IMR-90 (cell line): ENCODE results near the gene DCC. TPM values are rescaled to one million over a fixed set of nuclear protein-coding genes. Genes with fewer than 3 reads are reported as not detected.

Source experiments
- ATAC-seq: fragments of 200-7000 bp; cut with Tn5 transposase; 2 replicates; pipeline ENCODE4 v1.9.1; 2020; ENCODE audit warnings: low read depth, mild to moderate bottlenecking, moderate library complexity
- BruUV-seq: library from RNA; stranded (reverse); fragments of 400-500 nt; replicated peaks from 2 replicates; lab custom pipeline; 2021; lab: Mats Ljungman, UMichigan
- CTCF ChIA-PET: fragments of 300-600 bp; formaldehyde crosslinking; extraction: SDS; loops from one replicate; lab custom pipeline; 2021; ENCODE audit warnings: antibody characterized with exemption; lab: Yijun Ruan, JAX
- POLR2A ChIA-PET: fragments of 300-600 bp; sonication (Branson Sonifier 250); formaldehyde crosslinking; loops from one replicate; lab custom pipeline; 2022; ENCODE audit warnings: antibody characterized with exemption; ENCODE audit not compliant: unreplicated experiment; lab: Charles Lee
- DNase-seq: peaks from one replicate; pipeline ENCODE4 v3.0.0; 2013
- H2AFZ ChIP-seq: replicated peaks from 2 replicates; pipeline ENCODE3; 2013; ENCODE audit warnings: low read length, mild to moderate bottlenecking; ENCODE audit not compliant: poor library complexity
- H2AK5ac ChIP-seq: 2 replicates; pipeline ENCODE4 v1.6.1; 2013; ENCODE audit warnings: low read depth, low read length, inconsistent platforms
- H2AK9ac ChIP-seq: replicated peaks from 2 replicates; pipeline ENCODE3; 2013; ENCODE audit warnings: mild to moderate bottlenecking, low read depth, low read length, moderate library complexity; ENCODE audit not compliant: poor library complexity
- H2BK120ac ChIP-seq: 2 replicates; pipeline ENCODE4 v1.6.1; 2013; ENCODE audit warnings: low read depth, low read length, inconsistent platforms
- H2BK15ac ChIP-seq: 3 replicates; pipeline ENCODE4 v1.6.1; 2013; ENCODE audit warnings: low read depth, low read length, inconsistent platforms
- H2BK20ac ChIP-seq: 2 replicates; pipeline ENCODE4 v1.6.1; 2013; ENCODE audit warnings: low read depth, mild to moderate bottlenecking, inconsistent platforms, low read length, moderate library complexity
- H2BK5ac ChIP-seq: 2 replicates; pipeline ENCODE4 v1.6.1; 2013; ENCODE audit warnings: mild to moderate bottlenecking, low read depth, low read length, inconsistent platforms; ENCODE audit not compliant: poor library complexity, severe bottlenecking
- H3K14ac ChIP-seq: replicated peaks from 2 replicates; pipeline ENCODE4 v1.6.1; 2013; ENCODE audit warnings: low read depth, low read length, inconsistent platforms
- H3K18ac ChIP-seq: 2 replicates; pipeline ENCODE4 v1.6.1; 2013; ENCODE audit warnings: low read depth, low read length, control low read depth
- H3K23ac ChIP-seq: 2 replicates; pipeline ENCODE4 v1.6.1; 2013; ENCODE audit warnings: low read depth, low read length, inconsistent platforms
- H3K27ac ChIP-seq: 2 replicates; pipeline ENCODE4 v1.5.1; 2013; ENCODE audit warnings: mild to moderate bottlenecking, control low read depth, low read length; ENCODE audit not compliant: insufficient read depth
- H3K27me3 ChIP-seq: 2 replicates; pipeline ENCODE4 v1.6.1; 2013; ENCODE audit warnings: low read length; ENCODE audit not compliant: control insufficient read depth, insufficient read depth
- H3K36me3 ChIP-seq: 2 replicates; pipeline ENCODE4 v1.6.1; 2013; ENCODE audit warnings: low read length, mixed read lengths; ENCODE audit not compliant: control insufficient read depth, insufficient read depth
- H3K4ac ChIP-seq: 2 replicates; pipeline ENCODE4 v1.6.1; 2013; ENCODE audit warnings: low read depth, low read length, inconsistent platforms
- H3K4me1 ChIP-seq: 2 replicates; pipeline ENCODE4 v1.6.1; 2013; ENCODE audit warnings: low read length, mixed read lengths; ENCODE audit not compliant: control insufficient read depth, insufficient read depth
- H3K4me2 ChIP-seq: 2 replicates; pipeline ENCODE4 v1.6.1; 2013; ENCODE audit warnings: low read depth, mild to moderate bottlenecking, control low read depth, low read length, moderate library complexity
- H3K4me3 ChIP-seq: 2 replicates; pipeline ENCODE4 v1.5.1; 2013; ENCODE audit warnings: low read depth, mild to moderate bottlenecking, control low read depth, low read length, moderate library complexity; ENCODE audit not compliant: insufficient read depth
- H3K56ac ChIP-seq: 2 replicates; pipeline ENCODE4 v1.6.1; 2013; ENCODE audit warnings: low read length, inconsistent platforms; ENCODE audit not compliant: insufficient read depth; ENCODE audit errors: extremely low read depth
- H3K79me1 ChIP-seq, 2 experiments: 2 replicates each; pipeline ENCODE4 v1.6.1; 2013; ENCODE audit warnings: low read length in 2 of 2, inconsistent platforms in 1 of 2, low read depth in 1 of 2
- H3K9ac ChIP-seq: 2 replicates; pipeline ENCODE4 v1.6.1; 2013; ENCODE audit warnings: low read depth, low read length, control low read depth
- H3K9me1 ChIP-seq: 2 replicates; pipeline ENCODE4 v1.6.1; 2013; ENCODE audit warnings: low read length, inconsistent platforms; ENCODE audit not compliant: insufficient read depth
- H3K9me3 ChIP-seq: 2 replicates; pipeline ENCODE4 v1.6.1; 2013; ENCODE audit warnings: low read length; ENCODE audit not compliant: control insufficient read depth, insufficient read depth
- H4K20me1 ChIP-seq: 2 replicates; pipeline ENCODE4 v1.6.1; 2013; ENCODE audit warnings: low read length, inconsistent platforms; ENCODE audit not compliant: insufficient read depth
- H4K5ac ChIP-seq: 2 replicates; pipeline ENCODE4 v1.6.1; 2013; ENCODE audit warnings: mild to moderate bottlenecking, low read depth, low read length, control low read depth
- H4K8ac ChIP-seq, 2 experiments: 2 replicates each; pipeline ENCODE4 v1.6.1; 2013; ENCODE audit warnings: low read depth in 2 of 2, low read length in 2 of 2, control low read depth in 1 of 2, inconsistent platforms in 1 of 2
- H4K91ac ChIP-seq: 2 replicates; pipeline ENCODE4 v1.6.1; 2013; ENCODE audit warnings: low read depth, low read length, inconsistent platforms; ENCODE audit not compliant: insufficient read depth
- CEBPB ChIP-seq: IDR thresholded peaks from 2 replicates; pipeline ENCODE4 v1.6.1; 2012; ENCODE audit warnings: low read depth, low read length, improper control_type of control experiment
- CHD1 ChIP-seq: IDR thresholded peaks from 2 replicates; pipeline ENCODE4 v1.6.1; 2012; ENCODE audit warnings: low read depth, low read length, improper control_type of control experiment
- FOS ChIP-seq: fragments of 150-350 bp; IDR thresholded peaks from 2 replicates; pipeline ENCODE4 v1.6.1; 2016; ENCODE audit warnings: low read depth, low read length
- MAFK ChIP-seq: IDR thresholded peaks from 2 replicates; pipeline ENCODE4 v1.6.1; 2012; ENCODE audit warnings: low read depth, low read length, improper control_type of control experiment
- RFX5 ChIP-seq: IDR thresholded peaks from 2 replicates; pipeline ENCODE4 v1.8.0; 2012; ENCODE audit warnings: low read depth, mild to moderate bottlenecking, low read length, moderate library complexity
- dilution Hi-C: fragments of 300-500 bp; cut with HindIII; formaldehyde crosslinking; loops from one replicate; pipeline ENCODE4 v1.14.3; 2018; ENCODE audit warnings: low sequenced_read_pairs; ENCODE audit not compliant: unreplicated experiment
- in situ Hi-C: fragments of 300-500 bp; cut with MboI; formaldehyde crosslinking; loops from 3 replicates; pipeline ENCODE4 v1.14.3; 2019; ENCODE audit warnings: low sequenced_read_pairs, inconsistent platforms, mixed read lengths
- intact Hi-C: fragments of 100-400 bp; cut with micrococcal nuclease; formaldehyde crosslinking; loops from 2 replicates; pipeline ENCODE4 v1.10.0; 2022
- polyA plus RNA-seq, 3 experiments: library from polyadenylated mRNA; depleted of rRNA; stranded (reverse); fragments of >200 nt; gene quantifications; 2 replicates each; pipeline ENCODE4 v1.2.3, GENCODE V29; 2012; ENCODE audit warnings: low replicate concordance in 1 of 3
- total RNA-seq: library from RNA; depleted of rRNA; stranded (reverse); fragments of >200 nt; gene quantifications from 2 replicates; pipeline ENCODE4 v1.2.3, GENCODE V29; 2012

DCC gene
- total and polyA plus RNA-seq, 2 of the 4 experiments (the other 2 are of a cell fraction), result 0.31 to 0.54 TPM

DNA sequence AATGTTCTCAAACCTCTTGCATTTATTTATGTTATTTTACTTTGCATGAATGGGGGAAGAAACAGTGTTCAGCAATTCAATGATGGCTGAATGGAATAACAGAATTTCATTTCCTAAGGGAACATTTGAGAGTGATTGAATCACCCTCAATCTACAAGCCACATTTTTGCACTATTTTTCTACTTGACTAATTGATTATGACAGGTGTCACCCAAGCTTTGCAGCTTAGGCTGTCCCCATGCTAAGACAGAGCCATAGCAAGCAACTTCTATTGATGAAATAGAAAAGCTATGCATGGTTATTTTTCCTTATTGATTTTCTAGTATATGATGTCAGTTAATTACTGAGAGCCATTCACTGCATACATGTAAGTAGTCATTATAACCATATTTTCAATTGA, 795.7 kb downstream of the DCC start:
- Histone ChIP-seq H3K4ac (no peak overlapping the region), H4K5ac (no peak overlapping the region), H3K9ac (no peak overlapping the region), H2BK120ac (no peak overlapping the region), H3K36me3 (no peaks in the 10 kb centered on the region), H3K56ac (no peak overlapping the region), H2BK20ac (no peak overlapping the region), H4K91ac (no peak overlapping the region), H2AK9ac (no peak overlapping the region), H3K4me3 (no peak overlapping the region), H2AFZ (no peak overlapping the region), H2BK15ac (no peak overlapping the region), H3K4me2 (no peak overlapping the region), H2AK5ac (no peak overlapping the region), H2BK5ac (no peak overlapping the region), H4K8ac (no peak overlapping the region), H3K79me1 (no peaks in the 10 kb centered on the region), H4K20me1 (no peaks in the 10 kb centered on the region), H3K18ac (no peak overlapping the region), H3K27ac (no peak overlapping the region), H3K27me3 (no peaks in the 10 kb centered on the region), H3K4me1 (no peaks in the 10 kb centered on the region), H3K9me1 (no peaks in the 10 kb centered on the region), H3K23ac (no peak overlapping the region), H3K14ac (no peak overlapping the region), H3K9me3 (peaks cover 10% of the 10 kb centered on the region)
- ChIA-PET CTCF (no interaction called here), POLR2A (no interaction called here)
- BruUV-seq, result no TSS peak
- ATAC-seq (no peak), DNase-seq (no peak)
- TF ChIP-seq MAFK (no peak), FOS (no peak), RFX5 (no peak), CEBPB (no peak), CHD1 (no peak)
- intact Hi-C loops (no loop called here), dilution Hi-C loops (no loop called here), in situ Hi-C loops (no loop called here)
